Mucosa of stomach (tissue), 1 donor: ENCODE measurements around the gene SLC16A13.
"Not testable (repeated sequence)": the region's sequence is repeated elsewhere in the genome, so short reads cannot be mapped to it uniquely, and the experiment has no call there.

ENCODE experiments used
- H3K27me3 ChIP-seq: one replicate; pipeline ENCODE4 v1.7.0; 2013; ENCODE audit warnings: mild to moderate bottlenecking, low read length; ENCODE audit not compliant: control insufficient read depth, insufficient read depth
- H3K36me3 ChIP-seq: one replicate; pipeline ENCODE4 v1.7.0; 2013; ENCODE audit warnings: low read length; ENCODE audit not compliant: control insufficient read depth, insufficient read depth
- H3K4me1 ChIP-seq: one replicate; pipeline ENCODE4 v1.7.0; 2013; ENCODE audit warnings: mild to moderate bottlenecking, low read length; ENCODE audit not compliant: control insufficient read depth, insufficient read depth
- H3K4me3 ChIP-seq: one replicate; pipeline ENCODE4 v1.7.0; 2013; ENCODE audit warnings: low read length
- H3K9ac ChIP-seq: one replicate; pipeline ENCODE4 v1.7.0; 2013; ENCODE audit warnings: mild to moderate bottlenecking, low read length, moderate library complexity
- H3K9me3 ChIP-seq: one replicate; pipeline ENCODE4 v1.7.0; 2013; ENCODE audit warnings: mild to moderate bottlenecking, low read length, moderate library complexity; ENCODE audit not compliant: control insufficient read depth
- donor health status: Pancreatic carcinoma.

SLC16A13 gene

DNA sequence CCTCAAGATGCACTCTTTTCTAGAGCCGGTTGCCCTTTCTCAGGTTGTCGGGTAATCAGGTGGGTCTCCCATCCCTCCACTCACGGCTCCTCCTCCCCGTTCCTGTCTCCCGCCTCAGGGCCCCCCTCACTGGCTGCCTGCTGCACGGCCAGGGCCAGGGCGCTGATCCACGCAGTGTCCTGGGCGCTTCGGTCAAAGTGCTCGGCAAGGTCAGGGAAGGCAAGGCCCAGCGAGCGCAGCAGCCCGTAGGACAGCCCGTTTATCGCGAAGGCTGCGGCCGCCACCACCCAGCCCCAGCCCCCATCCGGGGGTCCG is 7.3 kb downstream of the SLC16A13 start:
- Histone ChIP-seq H3K4me3 (no peak overlapping the region), H3K27me3 (peaks cover 22% of the 10 kb centered on the region), H3K36me3 (no peaks in the 10 kb centered on the region), H3K9ac (peak overlapping the region; percentile 59), H3K9me3 (no peaks in the 10 kb centered on the region), H3K4me1 (peaks cover 27% of the 10 kb centered on the region)

GRCh38 chr17:7043497-7044198 is 7.8 kb downstream of the SLC16A13 start, which contains the start of gene SLC16A11:
TSS of gene SLC16A11 (minus strand) at chr17:7044092. CDS start at chr17:7043513, 579 bp downstream.
- no peak within 1 kb of the TSS for H3K4me3 ChIP-seq
- H3K36me3 ChIP-seq: no peaks in the 10 kb centered on the region
- peak within 1 kb of the TSS; percentile 59 for H3K9ac ChIP-seq
- H3K4me1 ChIP-seq: peaks cover 27% of the 10 kb centered on the region
- no peaks in the 10 kb centered on the region for H3K9me3 ChIP-seq
- peaks cover 22% of the 10 kb centered on the region for H3K27me3 ChIP-seq

- peak overlapping the region; percentile 4 for H3K9ac ChIP-seq
Observed at GRCh38 chr17:7045492-7046126, 9.8 kb downstream of the SLC16A13 start.

DNA sequence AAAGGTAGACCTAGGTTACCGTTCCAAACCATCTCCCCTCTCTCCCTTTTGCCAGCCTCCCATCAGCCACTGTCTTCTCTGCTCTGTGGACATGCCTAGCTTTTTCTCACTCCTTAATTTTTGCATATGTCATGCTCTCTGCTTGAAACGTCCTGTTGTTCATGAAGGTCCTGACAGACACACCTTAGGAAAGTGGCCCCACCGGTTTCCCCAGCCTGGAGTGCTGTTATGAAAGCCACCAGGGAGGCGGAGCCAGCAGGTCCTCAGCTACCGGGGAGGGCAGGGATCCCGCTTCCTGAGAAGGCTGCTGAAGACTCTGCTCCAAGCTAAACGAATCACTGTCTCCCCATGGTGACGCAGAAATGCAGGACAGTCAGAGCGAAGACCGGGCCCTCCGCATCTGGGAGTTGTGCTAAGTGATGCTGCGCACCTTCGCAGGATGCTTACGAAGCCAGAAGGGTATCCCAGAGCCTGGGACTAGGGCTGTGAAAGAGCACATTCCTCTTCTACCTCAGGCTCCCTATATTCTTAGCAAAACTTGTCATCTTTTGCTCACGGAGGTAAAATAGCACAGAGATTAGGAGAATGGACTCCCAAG is 10.4 kb downstream of the SLC16A13 start:
- Histone ChIP-seq H3K27me3 (peaks cover 22% of the 10 kb centered on the region), H3K4me1 (peaks cover 27% of the 10 kb centered on the region), H3K9me3 (no peaks in the 10 kb centered on the region), H3K9ac (peak overlapping the region; percentile 4), H3K36me3 (no peaks in the 10 kb centered on the region), H3K4me3 (no peak overlapping the region)

More at GRCh38 chr17:7045492-7046126, 9.8 kb downstream of the SLC16A13 start:
- peaks cover 27% of the 10 kb centered on the region for H3K4me1 ChIP-seq
- no peak overlapping the region for H3K4me3 ChIP-seq
- peaks cover 22% of the 10 kb centered on the region for H3K27me3 ChIP-seq
- no peaks in the 10 kb centered on the region for H3K36me3 ChIP-seq
- no peaks in the 10 kb centered on the region for H3K9me3 ChIP-seq

GRCh38 chr17:7046725-7047397 is 11.0 kb downstream of the SLC16A13 start:
- H3K27me3 ChIP-seq: peaks cover 20% of the 10 kb centered on the region
- not testable (repeated sequence) for H3K4me3 ChIP-seq, H3K36me3 ChIP-seq, H3K9me3 ChIP-seq
- peak overlapping the region; percentile 4 for H3K9ac ChIP-seq
- H3K4me1 ChIP-seq: peaks cover 27% of the 10 kb centered on the region

GRCh38 chr17:7047566-7047965 is 11.8 kb downstream of the SLC16A13 start:
- no peaks in the 10 kb centered on the region for H3K36me3 ChIP-seq
- no peaks in the 10 kb centered on the region for H3K9me3 ChIP-seq
- no peak overlapping the region for H3K4me3 ChIP-seq
- H3K27me3 ChIP-seq: peaks cover 17% of the 10 kb centered on the region
- H3K4me1 ChIP-seq: peaks cover 26% of the 10 kb centered on the region
- no peak overlapping the region for H3K9ac ChIP-seq

GRCh38 chr17:7048968-7049367 is 13.2 kb downstream of the SLC16A13 start:
- no peaks in the 10 kb centered on the region for H3K36me3 ChIP-seq
- H3K27me3 ChIP-seq: peaks cover 3% of the 10 kb centered on the region

DNA sequence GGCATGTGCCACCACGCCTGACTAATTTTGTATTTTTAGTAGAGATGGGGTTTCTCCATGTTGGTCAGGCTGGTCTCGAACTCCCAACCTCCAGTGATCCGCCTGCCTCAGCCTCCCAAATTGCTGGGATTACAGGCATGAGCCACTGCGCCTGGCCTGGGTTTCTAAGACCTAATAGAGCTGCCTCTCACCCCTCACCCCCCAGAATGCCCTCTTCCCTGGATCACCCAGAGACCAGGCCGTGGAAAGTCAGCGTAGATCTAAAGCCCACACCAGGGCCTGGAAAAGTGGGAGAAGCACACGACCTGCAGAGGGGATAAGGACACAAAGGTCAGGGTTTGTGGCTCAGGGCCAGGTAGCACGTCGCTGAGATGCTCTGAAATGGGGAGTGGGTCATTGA is 14.8 kb downstream of the SLC16A13 start:
- H3K4me3 ChIP-seq, H3K9me3 ChIP-seq, H3K9ac ChIP-seq, H3K36me3 ChIP-seq, H3K27me3 ChIP-seq: not testable (repeated sequence)
- peaks cover 12% of the 10 kb centered on the region for H3K4me1 ChIP-seq

More at GRCh38 chr17:7048968-7049367, 13.2 kb downstream of the SLC16A13 start:
- Histone ChIP-seq H3K9ac (no peak overlapping the region), H3K9me3 (no peaks in the 10 kb centered on the region), H3K4me1 (peaks cover 13% of the 10 kb centered on the region), H3K4me3 (no peak overlapping the region)

DNA sequence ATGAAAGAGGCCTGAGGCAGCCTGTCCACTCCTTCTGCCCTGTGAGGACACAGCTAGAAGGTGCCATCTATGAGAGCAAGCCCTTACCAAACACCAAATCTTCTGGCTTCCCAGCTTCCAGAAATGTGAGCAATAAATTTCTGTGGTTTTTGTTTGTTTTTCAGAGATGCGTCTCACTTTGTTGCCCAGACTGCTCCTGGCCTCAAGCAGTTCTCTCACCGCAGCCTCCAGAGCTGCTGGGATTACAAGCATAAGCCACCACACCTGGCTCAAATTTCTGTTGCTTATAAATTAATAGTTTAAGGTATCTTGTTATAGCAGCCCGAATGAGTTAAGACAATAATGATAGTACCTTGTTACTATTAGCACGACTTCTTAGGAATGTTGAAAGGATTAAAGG is 20.6 kb downstream of the SLC16A13 start:
- H3K36me3 ChIP-seq: no peaks in the 10 kb centered on the region
- no peak overlapping the region for H3K9ac ChIP-seq
- no peak overlapping the region for H3K4me3 ChIP-seq
- peaks cover 9% of the 10 kb centered on the region for H3K4me1 ChIP-seq
- H3K9me3 ChIP-seq: no peaks in the 10 kb centered on the region
- H3K27me3 ChIP-seq: peaks cover 3% of the 10 kb centered on the region

- peaks cover 9% of the 10 kb centered on the region for H3K4me1 ChIP-seq
- no peaks in the 10 kb centered on the region for H3K27me3 ChIP-seq
- H3K36me3 ChIP-seq: no peaks in the 10 kb centered on the region
- no peak overlapping the region for H3K4me3 ChIP-seq
- no peak overlapping the region for H3K9ac ChIP-seq
- no peaks in the 10 kb centered on the region for H3K9me3 ChIP-seq
Observed at GRCh38 chr17:7058831-7059447, 23.1 kb downstream of the SLC16A13 start.

- Histone ChIP-seq H3K36me3 (no peaks in the 10 kb centered on the region), H3K9ac (no peak overlapping the region), H3K27me3 (no peaks in the 10 kb centered on the region), H3K4me1 (peaks cover 9% of the 10 kb centered on the region), H3K4me3 (no peak overlapping the region), H3K9me3 (no peaks in the 10 kb centered on the region)
Observed at GRCh38 chr17:7060165-7060891, 24.5 kb downstream of the SLC16A13 start.
